Putamen (tissue), 1 donor: Measurements from ENCODE around the gene NMNAT3.

Experiments
- DNase-seq: peaks from one replicate; pipeline ENCODE4 v3.0.0-alpha.2; 2016; ENCODE audit warnings: low spot score

Gene NMNAT3

GRCh38 chr3:139541532-139542288 is 136.1 kb downstream of the NMNAT3 start:
- no peak for DNase-seq

- peak; percentile 87 for DNase-seq
Observed at GRCh38 chr3:139540651-139541531, 136.9 kb downstream of the NMNAT3 start.

- peak; percentile 65 for DNase-seq
Observed at GRCh38 chr3:139538733-139539132, 139.0 kb downstream of the NMNAT3 start.

- DNase-seq, result no peak
Observed at GRCh38 chr3:139537795-139538621, 139.8 kb downstream of the NMNAT3 start.

- no peak for DNase-seq
Observed at GRCh38 chr3:139537361-139537760, 140.4 kb downstream of the NMNAT3 start.

- peak; percentile 79 for DNase-seq
Observed at GRCh38 chr3:139534992-139535879, 142.5 kb downstream of the NMNAT3 start.

- DNase-seq, result no peak
Observed at GRCh38 chr3:139534455-139534812, 143.3 kb downstream of the NMNAT3 start.

GRCh38 chr3:139533781-139534454 is 143.9 kb downstream of the NMNAT3 start:
- no peak for DNase-seq

- DNase-seq, result peak; percentile 77
Observed at GRCh38 chr3:139532976-139533375, 144.8 kb downstream of the NMNAT3 start.

- DNase-seq, result no peak
Observed at GRCh38 chr3:139530717-139531116, 147.1 kb downstream of the NMNAT3 start.

GRCh38 chr3:139529662-139530061 is 148.1 kb downstream of the NMNAT3 start:
- no peak for DNase-seq

- no peak for DNase-seq
Observed at GRCh38 chr3:139528924-139529323, 148.8 kb downstream of the NMNAT3 start.

GRCh38 chr3:139528281-139528680 is 149.5 kb downstream of the NMNAT3 start:
- no peak for DNase-seq

GRCh38 chr3:139527265-139527664 is 150.5 kb downstream of the NMNAT3 start:
- no peak for DNase-seq

GRCh38 chr3:139526146-139526545 is 151.6 kb downstream of the NMNAT3 start:
- no peak for DNase-seq

GRCh38 chr3:139524841-139525636 is 152.7 kb downstream of the NMNAT3 start:
- no peak for DNase-seq

- DNase-seq, result no peak
Observed at GRCh38 chr3:139523718-139524117, 154.1 kb downstream of the NMNAT3 start.

- DNase-seq, result no peak
Observed at GRCh38 chr3:139523166-139523565, 154.6 kb downstream of the NMNAT3 start.

GRCh38 chr3:139522421-139522820 is 155.4 kb downstream of the NMNAT3 start:
- DNase-seq, result no peak

- DNase-seq, result no peak
Observed at GRCh38 chr3:139521816-139522215, 156.0 kb downstream of the NMNAT3 start.
